Stimulated activated CD8-positive, alpha-beta memory T cell treated with anti-CD3 and anti-CD28 coated beads, Interleukin-15, amount 100 ng/mL, for 48 hours (primary cell): ENCODE data around the gene GNS.
"Not testable (repeated sequence)": the region's sequence is repeated elsewhere in the genome, so short reads cannot be mapped to it uniquely, and the experiment has no call there.

ENCODE experiments used
- DNase-seq, 2 donors: peaks; one replicate each; pipeline ENCODE4 v3.0.0-alpha.2; 2020; ENCODE audit warnings: low read depth in 2 of 2

Gene GNS

DNA sequence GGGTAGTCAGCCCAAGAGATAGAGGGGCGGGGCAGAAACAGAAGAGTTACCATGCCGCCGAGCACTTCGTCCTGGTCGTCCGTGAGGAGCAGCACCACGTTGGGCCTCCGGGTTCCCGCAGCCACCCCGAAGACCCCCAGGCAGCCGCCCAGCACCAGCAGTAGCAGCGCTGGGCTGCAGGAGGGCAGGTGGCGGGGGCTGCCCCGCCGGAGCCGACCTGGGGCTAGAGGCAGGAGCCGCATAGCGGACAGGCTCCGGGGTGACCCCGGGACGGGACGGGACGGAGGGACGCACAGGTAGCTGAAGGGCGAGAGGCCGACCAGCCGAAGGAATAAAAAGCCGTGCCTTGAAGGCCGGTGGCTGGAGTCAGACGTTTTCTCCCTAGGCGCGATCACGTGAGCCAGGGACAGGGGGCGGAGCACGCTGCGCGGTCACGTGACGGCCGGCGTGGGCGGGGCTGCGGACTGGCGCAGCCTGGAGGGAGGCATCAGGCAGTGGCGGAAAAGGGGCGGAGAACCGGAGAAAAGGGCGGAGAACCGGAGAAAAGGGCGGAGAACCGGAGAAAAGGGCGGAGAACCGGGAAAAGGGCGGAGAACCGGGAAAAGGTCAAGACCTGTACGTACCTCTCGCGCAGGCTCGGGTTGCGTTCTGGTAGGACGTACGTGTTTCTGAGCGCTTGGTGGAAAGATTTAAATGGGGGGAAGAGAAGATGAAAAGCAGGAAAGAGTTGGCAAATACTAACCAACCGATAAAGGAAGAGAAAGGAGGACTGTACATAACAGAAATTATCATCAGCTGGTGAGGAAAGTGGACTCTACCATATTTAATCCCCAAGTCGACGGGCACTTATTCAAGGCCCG is at the start of gene GNS:
Gene GNS (minus strand): TSS at position 372 of the 860 bp plus-strand sequence. CDS start 130 bp downstream, at position 242.
- peak; percentile 93 for DNase-seq

DNA sequence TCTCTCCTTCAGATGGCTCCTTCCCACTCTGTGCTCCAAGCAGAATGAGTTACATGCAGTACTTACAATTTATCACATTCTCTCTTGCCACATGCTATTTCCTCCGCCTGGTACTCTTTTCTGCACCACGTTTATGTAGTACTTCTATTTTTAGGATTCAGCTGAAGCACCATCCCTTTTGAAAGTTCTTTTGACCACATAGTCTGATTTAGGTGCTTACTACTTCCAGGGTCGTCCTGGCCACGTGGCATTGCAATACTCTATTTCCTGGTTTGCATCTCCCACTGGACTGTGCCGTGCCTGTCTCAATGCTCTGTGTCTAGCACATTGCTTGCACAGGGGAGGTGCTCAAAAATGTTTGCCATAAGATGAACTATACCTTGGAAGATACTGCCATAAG is 48.9 kb upstream of the GNS start:
- DNase-seq = no peak

DNA sequence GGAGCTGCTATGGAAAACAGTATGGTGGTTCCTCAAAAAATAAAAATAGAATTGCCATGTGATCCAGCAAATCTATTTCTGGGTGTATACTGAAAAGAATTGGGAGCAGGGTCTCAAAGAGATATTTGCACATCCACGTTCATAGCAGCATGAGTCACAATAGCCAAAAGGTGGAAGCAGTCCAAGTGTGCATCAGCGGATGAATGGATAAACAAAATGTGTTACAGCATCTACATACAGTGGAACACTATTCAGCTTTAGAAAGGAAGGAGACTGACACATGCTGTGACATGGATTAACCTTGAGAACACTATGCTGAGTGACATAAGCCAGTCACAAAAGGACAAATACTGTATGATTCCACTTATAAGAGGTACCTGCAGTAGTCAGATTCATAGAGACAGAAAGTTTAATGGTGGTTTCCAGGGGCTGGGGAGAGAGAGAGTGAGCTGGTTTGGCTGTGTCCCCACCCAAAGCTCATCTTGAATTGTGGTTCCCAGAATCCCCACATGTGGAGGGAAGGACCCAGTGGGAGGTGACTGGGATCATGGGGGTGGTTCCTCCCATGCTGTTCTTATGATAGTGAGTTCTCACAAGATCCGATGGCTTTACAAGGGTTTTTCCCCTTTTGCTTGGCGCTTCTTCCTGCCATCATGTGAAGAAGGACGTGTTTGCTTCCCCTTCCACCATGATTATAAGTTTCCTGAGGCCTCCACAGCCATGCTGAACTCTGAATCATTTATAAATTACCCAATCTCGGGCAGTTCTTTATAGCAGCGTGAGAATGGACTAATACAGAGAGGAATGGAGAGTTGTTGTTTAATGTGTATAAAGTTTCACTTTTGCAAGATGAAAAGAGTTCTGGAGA is 47.6 kb upstream of the GNS start:
- no peak for DNase-seq

DNA sequence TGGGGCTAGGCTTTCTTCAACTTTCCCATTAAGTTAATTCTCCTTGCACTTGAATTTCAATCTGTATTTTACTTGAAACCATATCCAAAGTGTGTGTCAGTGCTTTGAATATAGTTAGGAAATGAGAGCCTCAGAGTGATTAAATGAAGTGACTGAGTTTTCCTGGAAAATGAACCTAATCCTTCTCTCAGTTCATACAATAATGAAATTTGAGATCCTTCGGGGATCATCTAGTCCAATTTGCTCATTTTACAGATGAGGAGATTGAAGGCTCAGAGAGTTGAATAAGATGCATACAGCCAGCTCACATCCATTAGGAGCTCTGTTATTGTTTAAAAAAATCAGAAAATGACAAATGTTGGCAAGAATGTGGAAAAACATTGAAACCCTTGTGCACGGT is 47.0 kb upstream of the GNS start:
- DNase-seq = no peak

DNA sequence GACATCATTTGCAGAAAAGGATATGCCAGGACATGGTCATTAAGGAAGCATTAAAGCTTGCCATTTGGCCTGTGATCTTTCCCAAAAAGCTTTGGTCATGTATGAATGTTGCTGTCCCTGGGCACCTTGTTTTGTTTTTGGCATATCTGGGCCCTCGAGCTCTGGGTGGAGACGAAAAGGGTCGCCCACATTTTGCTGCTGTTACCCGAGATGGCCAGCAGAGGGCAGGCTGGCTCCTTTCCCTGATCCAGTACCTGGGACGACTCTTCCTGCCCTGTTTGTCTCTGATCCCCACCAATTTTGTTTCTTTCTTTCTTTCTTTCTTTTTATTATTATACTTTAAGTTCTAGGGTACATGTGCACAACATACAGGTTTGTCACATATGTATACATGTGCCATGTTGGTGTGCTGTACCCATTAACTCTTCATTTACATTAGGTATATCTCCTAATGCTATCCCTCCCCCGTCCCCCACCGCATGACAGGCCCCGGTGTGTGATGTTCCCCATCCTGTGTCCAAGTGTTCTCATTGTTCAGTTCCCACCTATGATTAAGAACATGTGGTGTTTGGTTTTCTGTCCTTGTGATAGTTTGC is 43.1 kb upstream of the GNS start:
- DNase-seq = not testable (repeated sequence)

DNA sequence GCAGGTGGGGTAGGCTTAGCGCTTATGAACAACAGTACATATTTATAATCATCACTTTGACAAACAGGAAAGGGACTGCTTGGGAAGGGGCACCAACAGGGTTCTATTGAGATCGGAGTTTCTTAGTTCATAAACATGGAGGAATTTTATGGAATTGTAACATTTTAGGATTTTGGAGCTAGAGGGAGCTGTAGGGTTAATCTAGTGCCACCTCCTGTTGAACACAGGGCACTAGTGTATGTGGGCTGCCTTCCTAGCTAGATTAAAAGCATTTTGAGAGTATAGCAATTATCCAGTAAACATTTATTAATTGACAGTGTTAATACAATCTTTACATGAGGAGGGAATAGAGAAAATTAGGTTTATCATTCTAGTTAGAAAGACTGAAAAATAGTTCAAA is 42.2 kb upstream of the GNS start:
- no peak for DNase-seq

DNA sequence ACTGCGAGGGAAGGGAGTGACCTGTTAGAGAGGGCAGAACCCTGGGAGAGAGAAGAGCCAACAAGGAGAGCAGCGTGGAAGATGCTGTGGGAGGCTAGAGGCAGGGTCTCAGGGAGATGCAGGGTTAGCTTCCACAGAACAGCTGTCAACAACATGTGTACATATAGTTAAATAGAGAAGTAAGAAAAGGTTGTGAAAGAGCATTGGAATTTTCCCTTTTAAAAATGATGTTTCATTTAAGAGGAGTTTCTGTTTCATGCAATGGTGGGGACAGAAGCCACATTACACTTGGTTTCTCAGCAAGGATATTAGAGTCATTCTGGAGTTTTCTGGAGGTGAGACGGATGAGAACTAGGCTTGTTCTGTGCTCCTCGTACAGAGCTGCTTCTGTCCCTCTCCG is 41.4 kb upstream of the GNS start:
- no peak for DNase-seq

DNA sequence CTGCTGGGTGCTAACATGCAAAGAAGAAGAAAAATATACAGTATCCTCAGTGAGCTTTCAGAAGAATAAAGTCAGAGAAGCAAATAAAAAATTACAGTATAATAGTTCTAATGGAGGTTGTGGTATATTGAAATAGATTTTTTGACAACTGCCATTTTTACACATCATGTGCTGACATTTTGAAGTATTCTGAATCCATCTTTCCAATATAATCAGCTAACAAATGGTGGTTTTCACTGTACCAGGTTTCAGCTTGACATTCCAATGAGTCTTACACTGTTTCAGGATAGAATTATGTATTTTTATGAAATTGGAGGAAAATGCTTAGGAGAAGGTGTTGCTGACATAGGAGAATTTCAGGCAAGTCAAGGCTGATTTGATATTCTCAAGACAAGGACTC is 39.0 kb upstream of the GNS start:
- no peak for DNase-seq

DNA sequence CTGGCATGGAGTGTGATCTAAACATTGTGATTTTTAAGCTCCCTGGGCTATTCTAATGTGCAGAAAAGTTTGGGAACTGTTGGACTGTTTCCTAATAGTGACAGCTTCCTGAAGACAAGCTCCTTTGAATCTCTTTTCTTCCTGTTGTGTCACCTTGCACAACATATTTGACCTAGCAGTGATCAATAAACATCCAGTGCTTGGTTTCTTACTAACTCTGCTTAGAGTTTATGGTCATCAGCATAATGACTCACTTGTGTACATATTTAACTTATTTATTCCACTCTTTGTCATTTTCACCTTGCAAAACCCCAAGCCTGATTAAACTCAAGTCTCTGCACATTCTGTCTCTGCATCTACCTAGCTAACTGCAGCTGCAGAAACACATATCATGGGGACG is 38.0 kb upstream of the GNS start:
- no peak for DNase-seq

DNA sequence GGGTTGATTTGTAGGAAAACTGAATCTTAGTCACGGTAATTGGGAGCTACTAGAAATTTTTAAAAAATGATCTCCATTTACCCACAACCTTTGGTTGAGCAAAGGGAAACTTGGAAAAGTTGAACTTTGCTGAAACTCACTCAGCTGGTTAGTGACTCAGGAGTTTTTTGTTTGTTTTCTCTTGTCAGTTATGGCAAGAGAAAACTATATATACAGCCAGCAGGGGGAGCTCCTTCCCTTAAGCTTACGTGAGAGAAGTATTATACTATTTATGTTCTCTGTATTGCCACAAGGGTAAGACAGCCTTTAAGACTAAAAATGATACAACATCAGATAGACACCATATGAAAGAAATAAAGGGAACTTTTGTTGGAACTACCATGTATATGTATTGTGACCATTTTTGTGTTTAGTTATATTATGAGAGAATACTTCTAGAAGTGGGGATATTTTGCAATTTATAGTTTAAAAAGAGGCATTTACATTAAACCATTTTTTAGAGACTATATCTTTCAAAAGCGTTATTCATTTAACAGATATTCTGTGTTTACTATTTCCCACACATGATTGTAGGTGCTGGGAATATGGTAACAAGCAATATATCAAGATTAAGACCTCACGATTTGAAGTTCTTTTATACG is 37.1 kb upstream of the GNS start:
- no peak for DNase-seq

DNA sequence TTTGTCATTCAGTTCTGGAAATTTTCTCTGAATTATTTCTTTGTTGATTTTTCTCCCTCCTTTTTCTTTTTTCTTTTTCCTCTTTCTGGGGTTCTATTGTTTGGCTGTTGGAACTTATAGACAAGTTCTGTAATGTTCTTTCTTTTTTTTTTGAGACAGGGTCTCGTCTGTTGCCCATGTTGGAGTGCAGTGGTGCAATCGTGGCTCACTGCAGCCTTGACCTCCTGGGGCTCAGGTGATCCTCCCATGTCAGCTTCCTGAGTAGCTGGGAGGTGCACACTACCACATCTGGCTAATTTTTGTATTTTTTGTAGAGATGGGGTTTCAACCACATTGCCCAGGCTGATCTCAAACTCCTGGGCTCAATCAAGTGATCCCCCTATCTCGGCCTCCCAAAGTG is 35.1 kb upstream of the GNS start:
- no peak for DNase-seq

DNA sequence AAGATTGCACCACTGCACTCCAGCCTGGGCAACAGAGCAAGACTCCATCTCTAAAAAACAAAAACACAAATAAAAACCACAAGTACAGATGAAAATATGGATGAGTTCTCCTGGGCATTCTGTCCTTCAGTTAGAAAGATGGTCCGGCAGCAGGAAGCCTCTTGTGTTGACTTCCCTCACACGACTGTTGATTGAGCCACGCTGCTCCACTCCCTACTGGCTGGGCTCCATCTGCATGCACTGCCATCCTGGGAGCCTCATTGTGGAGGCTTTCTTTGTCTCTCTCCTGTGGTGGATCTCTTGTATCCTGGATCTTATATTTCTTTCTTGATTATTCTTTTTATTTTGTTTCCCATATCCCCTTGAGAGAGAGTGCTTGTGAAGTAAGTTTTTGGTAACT is 34.4 kb upstream of the GNS start:
- no peak for DNase-seq

DNA sequence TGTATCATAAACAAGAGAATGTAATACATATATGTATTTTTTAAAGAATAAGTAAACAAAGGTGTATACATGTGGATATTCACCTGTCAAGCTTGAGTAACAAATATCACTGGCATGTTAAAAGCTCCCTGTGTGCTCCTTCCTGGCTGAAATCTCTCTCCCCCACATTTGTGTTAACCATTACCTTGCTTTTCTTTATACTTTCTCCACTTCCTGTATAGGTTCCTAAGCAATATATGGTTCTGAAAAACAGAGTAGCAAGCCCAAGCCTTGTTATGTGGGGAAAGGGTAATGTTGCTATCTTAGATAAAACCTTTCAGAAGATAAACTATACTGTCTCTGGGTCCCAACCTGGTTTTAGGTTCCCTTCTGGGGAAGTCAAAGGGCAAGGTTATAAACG is 32.9 kb upstream of the GNS start:
- DNase-seq = no peak

DNA sequence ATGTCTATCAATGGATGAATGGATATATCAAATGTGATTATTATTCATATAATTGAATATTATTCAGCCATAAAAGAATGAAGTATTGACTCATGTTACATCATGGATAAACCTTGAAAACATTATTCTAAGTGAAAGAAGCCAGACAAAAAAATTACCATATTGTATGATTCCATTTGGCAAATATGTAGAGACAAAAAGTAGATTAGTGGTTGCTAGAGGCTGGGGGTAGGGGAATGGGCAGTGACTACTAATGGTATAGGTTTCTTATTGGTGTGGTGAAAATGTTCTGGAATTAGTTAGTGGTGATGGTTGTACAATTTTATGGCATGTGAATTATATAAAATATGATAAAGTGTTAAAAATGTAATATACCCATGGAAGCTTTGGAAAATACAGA is 31.8 kb upstream of the GNS start:
- no peak for DNase-seq

DNA sequence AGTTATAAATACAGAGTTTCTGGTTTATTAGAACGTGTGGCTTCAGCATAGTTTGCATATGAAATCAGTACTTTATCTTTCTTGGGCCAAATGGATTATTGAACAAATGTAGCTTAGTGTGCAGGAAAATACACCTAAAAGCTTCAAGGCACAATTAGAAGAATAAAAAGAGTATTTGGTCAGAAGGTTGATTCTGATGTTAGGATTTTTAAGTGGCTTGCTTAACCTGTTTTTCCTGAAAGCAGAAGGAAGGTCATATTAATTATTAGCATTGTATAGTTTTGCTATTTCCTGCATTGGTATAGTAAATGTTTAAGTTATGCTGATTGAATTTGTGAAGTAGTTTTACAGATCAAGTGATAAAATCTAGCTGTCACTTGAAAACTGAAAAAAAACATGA is 31.0 kb upstream of the GNS start:
- no peak for DNase-seq

DNA sequence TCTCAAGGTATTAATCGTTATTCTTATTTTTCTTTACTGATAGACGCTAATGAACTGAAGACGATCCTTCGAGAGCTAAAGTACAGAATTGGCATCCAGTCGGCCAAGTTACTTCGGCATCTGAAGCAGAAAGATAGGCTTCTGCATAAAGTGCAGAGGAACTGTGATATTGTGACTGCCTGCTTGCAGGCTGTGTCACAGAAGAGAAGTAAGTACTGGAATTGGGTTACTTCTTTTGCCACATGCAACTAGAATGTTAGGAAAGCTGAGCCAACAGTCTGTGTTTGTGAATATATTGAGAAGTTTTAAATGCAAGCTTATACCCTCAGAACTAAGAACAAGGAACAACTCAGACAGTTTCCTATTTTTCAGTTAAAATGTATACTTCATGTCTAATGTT is 26.6 kb upstream of the GNS start:
- no peak for DNase-seq

DNA sequence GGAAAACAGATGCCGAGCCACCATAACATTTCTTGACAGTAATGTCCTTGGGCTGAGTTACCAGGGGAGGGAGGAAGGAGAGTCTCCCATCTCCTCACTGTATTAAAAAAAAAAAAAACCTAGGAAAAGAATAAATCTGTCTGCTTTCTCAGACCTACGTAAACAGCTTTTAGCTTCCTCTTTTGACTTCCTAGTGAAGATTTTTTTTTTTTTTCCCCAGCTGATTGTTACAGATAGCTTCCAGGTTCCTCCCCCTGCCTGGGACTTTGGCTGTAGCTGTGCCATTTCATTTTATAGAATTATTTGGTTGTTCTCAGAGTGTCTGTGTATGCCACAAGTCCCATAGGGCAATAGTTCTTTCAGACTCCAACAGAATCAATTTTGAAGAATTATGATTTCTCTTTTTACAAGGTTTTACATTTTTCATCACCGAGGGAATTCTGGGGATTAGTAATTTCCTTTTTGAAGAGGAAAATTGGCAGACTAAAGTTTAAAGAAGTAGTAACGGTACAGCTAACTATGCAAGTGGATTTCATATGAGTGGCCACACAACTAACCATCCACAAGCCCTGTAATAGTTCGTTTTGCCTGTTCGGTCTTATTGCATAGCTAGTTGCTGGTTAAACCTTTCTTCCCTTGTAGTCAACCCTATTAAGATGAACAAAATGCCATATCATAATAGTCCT is 23.1 kb upstream of the GNS start:
- no peak for DNase-seq

DNA sequence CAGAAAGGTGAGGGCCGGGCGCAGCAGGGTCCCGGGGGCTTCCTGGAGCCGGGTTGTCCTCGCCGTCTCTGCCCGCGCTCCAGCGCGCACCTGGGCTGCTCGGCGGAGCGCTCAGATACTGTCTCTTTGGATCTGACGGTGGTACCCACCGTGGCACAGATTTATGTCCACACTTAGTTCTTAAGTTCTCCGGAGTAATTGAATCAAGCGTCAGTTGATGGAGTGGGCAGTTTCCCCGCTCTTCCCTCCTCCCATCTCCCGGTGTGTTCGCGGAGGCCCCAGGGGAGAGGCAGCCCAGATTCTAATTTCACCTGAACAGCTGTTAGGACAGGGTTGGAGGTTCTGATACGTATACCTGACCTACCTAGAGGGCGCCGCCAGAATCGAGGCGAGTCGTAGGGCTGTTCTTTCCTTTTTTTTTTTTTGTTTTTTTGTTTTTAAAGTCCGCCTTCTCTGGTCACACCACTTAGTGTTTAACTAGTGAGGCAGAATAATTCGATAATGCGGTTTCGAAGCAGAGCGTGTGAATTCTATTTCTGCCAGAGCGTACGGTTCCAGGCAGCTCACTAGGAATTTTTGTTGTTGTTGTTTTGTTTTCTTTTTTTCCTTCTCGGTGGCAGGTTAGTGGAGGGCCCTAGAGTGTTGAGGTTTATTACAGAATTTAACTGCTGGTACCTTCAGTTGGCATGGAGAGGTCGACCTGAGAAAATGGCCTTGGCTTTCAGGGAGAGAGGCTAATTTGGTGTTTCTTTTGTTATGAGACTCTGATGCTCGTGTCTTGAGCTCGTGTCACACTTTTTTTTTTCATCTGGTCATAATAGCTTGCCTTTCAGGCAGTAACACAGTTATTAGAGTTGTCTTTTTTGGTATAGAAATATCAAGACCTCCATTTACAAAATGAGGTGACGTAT is 22.3 kb upstream of the GNS start:
- DNase-seq = no peak

DNA sequence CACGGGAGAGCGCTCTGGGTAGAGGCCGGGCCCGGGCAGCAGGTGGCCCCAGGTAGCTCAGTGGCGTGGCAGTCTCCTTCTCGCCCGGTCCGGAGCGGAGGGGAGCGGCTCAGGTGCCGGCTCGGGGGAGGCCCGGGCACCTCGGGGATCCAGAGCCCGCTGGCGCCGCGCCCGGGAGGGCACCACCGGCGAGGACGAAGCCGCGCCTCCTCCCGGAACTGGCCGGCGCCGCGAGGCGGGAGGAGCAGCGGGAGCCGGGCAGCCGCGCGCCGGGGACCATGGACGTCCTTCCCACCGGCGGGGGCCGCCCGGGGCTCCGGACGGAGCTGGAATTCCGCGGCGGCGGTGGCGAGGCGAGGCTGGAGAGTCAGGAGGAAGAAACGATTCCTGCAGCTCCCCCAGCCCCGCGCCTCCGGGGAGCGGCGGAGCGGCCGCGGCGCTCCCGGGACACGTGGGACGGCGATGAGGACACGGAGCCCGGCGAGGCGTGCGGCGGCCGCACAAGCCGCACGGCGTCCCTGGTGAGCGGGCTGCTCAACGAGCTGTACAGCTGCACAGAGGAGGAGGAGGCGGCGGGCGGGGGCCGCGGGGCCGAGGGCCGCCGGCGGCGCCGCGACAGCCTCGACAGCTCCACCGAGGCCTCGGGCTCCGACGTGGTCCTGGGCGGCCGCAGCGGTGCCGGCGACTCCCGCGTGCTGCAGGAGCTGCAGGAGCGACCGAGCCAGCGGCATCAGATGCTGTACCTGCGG is 21.5 kb upstream of the GNS start:
- DNase-seq = no peak

DNA sequence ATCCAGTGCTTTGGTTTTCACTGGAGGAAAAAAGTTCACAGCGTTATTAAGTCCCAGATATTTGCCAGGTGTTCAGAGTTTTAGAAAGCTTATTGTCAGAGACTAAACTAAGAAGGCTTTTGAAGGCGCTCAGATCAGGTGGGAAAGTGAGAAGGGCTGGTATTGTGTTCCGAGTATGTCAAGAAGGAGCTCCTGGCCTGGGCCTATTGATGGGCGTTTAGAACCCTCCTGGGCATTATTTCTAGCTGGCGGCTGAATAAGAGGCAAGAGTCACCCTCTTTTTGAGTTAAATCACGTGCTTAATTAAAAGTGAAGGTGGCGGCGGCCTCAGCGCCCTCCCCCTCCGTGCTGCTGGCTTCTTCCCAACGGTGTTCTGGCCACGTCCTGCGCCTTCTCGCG is 20.9 kb upstream of the GNS start:
- DNase-seq = no peak
